Measurements from ENCODE around the gene POLE4. TPM values are rescaled to one million over a fixed set of nuclear protein-coding genes. Genes with fewer than 3 reads are reported as not detected.

Gene POLE4
- total RNA-seq, 2 experiments from 2014 or later: 46.9 to 49.3 TPM

Other genes starting within 250 kb of the POLE4 start
- gene HK2, start 124.5 kb upstream of the POLE4 start, total RNA-seq: 10 to 100 TPM; 32.2 to 45.8 TPM
- gene TACR1, start 240.9 kb downstream of the POLE4 start, total RNA-seq: not detected